CD4-positive, alpha-beta T cell (primary cell): Measurements from ENCODE around the gene GLRX. TPM values are rescaled to one million over a fixed set of nuclear protein-coding genes. Genes with fewer than 3 reads are reported as not detected.
"Not testable (repeated sequence)": the region's sequence is repeated elsewhere in the genome, so short reads cannot be mapped to it uniquely, and the experiment has no call there.

Experiments
- ATAC-seq: fragments of 200-7000 bp; cut with Tn5 transposase; one replicate; pipeline ENCODE4 v1.10.0; 2022; ENCODE audit warnings: mild to moderate bottlenecking; ENCODE audit not compliant: poor library complexity
- CTCF ChIA-PET: fragments of 350-600 bp; sonication (Branson Sonifier 250); formaldehyde crosslinking; loops from one replicate; lab custom pipeline; 2021; ENCODE audit warnings: antibody characterized with exemption, inconsistent platforms; lab: Charles Lee
- POLR2A ChIA-PET: fragments of 350-600 bp; sonication (Branson Sonifier 250); formaldehyde crosslinking; loops from one replicate; lab custom pipeline; 2021; ENCODE audit warnings: antibody characterized with exemption, inconsistent platforms; lab: Charles Lee
- DNase-seq, 14 experiments: peaks; one replicate each; pipeline ENCODE4 v3.0.0-alpha.2; 2013 to 2020; ENCODE audit warnings: mixed read lengths in 2 of 14
- H3K27ac ChIP-seq, 2 donors: one replicate each; pipeline versions ENCODE4 v1.5.1 to v1.7.0; 2013; ENCODE audit warnings: low read length in 2 of 2, low read depth in 1 of 2, mild to moderate bottlenecking in 1 of 2
- H3K27me3 ChIP-seq, 2 experiments: 1 replicate in 1 of 2; 2 replicates in 1 of 2; pipeline versions ENCODE4 v1.6.1 to v1.7.0; 2013; ENCODE audit warnings: low read length in 2 of 2, control low read depth in 1 of 2, mild to moderate bottlenecking in 1 of 2, moderate library complexity in 1 of 2; ENCODE audit not compliant: insufficient read depth in 2 of 2, control insufficient read depth in 1 of 2
- H3K36me3 ChIP-seq: one replicate; pipeline ENCODE4 v1.6.1; 2013; ENCODE audit warnings: low read length, control low read depth; ENCODE audit not compliant: insufficient read depth
- H3K4me1 ChIP-seq: one replicate; pipeline ENCODE4 v1.6.1; 2013; ENCODE audit warnings: low read length, control low read depth; ENCODE audit not compliant: insufficient read depth
- H3K4me3 ChIP-seq: one replicate; pipeline ENCODE4 v1.5.1; 2013; ENCODE audit warnings: mild to moderate bottlenecking, low read length, moderate library complexity
- H3K9me3 ChIP-seq, 2 experiments: 1 replicate in 1 of 2; 2 replicates in 1 of 2; pipeline versions ENCODE4 v1.6.1 to v1.7.0; 2013; ENCODE audit warnings: low read length in 2 of 2, mild to moderate bottlenecking in 2 of 2, control low read depth in 1 of 2, moderate library complexity in 1 of 2; ENCODE audit not compliant: control insufficient read depth in 1 of 2, insufficient read depth in 1 of 2
- H3K27ac Mint-ChIP-seq: one replicate; pipeline ENCODE4 v1.8.0; 2020; ENCODE audit warnings: mixed read lengths
- H3K27me3 Mint-ChIP-seq: one replicate; pipeline ENCODE4 v1.8.0; 2021; ENCODE audit warnings: mixed read lengths
- H3K36me3 Mint-ChIP-seq: one replicate; pipeline ENCODE4 v1.8.0; 2021; ENCODE audit warnings: low read depth, mixed read lengths
- H3K4me1 Mint-ChIP-seq: one replicate; pipeline ENCODE4 v1.8.0; 2021; ENCODE audit warnings: low read depth, mixed read lengths
- H3K4me3 Mint-ChIP-seq: one replicate; pipeline ENCODE4 v1.8.0; 2020; ENCODE audit warnings: mild to moderate bottlenecking, mixed read lengths
- H3K9me3 Mint-ChIP-seq: one replicate; pipeline ENCODE4 v1.8.0; 2020; ENCODE audit warnings: mixed read lengths
- intact Hi-C, 2 experiments: fragments of 100-400 bp; cut with DNase I in 1 of 2; cut with micrococcal nuclease in 1 of 2; formaldehyde crosslinking; loops; one replicate each; pipeline versions ENCODE4 v1.15.1 to v1.9.0; 2023 to 2025; cut with DNase I, micrococcal nuclease
- total RNA-seq, 174 experiments: library from RNA in 2 of 174; stranded (reverse) in 2 of 174; gene quantifications; one replicate each; pipeline ENCODE4 v1.2.3 and lab custom pipeline; 2021 to 2026
- TF ChIP-seq, protein P1 (sequence below): fragments of 200-600 bp; IDR thresholded peaks from one replicate; pipeline ENCODE4 v1.8.0; 2022; ENCODE audit warnings: antibody characterized with exemption, mild to moderate bottlenecking

The GLRX gene
- total RNA-seq, 2 experiments from 2014 or later: 16.9 to 18.7 TPM

GRCh38 chr5:95838001-95838520 is 15.5 kb upstream of the GLRX start:
- peaks cover 47% of the 10 kb centered on the region for H3K4me1 Mint-ChIP-seq
- H3K9me3 Mint-ChIP-seq: no peaks in the 10 kb centered on the region
- ATAC-seq (no peak), DNase-seq (no peak)
- H3K27ac ChIP-seq: no peak overlapping the region
- H3K27ac Mint-ChIP-seq: peak overlapping the region; percentile 29
- CTCF ChIA-PET: interaction anchor here (1.0 to 4.5 kb wide), 3 partner anchors 9 to 57 kb away, joined by 3 to 35 read pairs (median 4); partner anchors contain the start of gene GLRX
- no peak overlapping the region for H3K4me3 Mint-ChIP-seq
- no peaks in the 10 kb centered on the region for H3K27me3 ChIP-seq
- POLR2A ChIA-PET: interaction anchor here (1.2 to 6.7 kb wide), 2 partner anchors 15 to 56 kb away, joined by 5 to 96 read pairs; partner anchors contain the start of gene GLRX
- no peak overlapping the region for H3K4me3 ChIP-seq
- intact Hi-C loops: no loop called here
- H3K27me3 Mint-ChIP-seq: no peaks in the 10 kb centered on the region
- H3K36me3 Mint-ChIP-seq: no peaks in the 10 kb centered on the region
- TF ChIP-seq, protein P1, sequence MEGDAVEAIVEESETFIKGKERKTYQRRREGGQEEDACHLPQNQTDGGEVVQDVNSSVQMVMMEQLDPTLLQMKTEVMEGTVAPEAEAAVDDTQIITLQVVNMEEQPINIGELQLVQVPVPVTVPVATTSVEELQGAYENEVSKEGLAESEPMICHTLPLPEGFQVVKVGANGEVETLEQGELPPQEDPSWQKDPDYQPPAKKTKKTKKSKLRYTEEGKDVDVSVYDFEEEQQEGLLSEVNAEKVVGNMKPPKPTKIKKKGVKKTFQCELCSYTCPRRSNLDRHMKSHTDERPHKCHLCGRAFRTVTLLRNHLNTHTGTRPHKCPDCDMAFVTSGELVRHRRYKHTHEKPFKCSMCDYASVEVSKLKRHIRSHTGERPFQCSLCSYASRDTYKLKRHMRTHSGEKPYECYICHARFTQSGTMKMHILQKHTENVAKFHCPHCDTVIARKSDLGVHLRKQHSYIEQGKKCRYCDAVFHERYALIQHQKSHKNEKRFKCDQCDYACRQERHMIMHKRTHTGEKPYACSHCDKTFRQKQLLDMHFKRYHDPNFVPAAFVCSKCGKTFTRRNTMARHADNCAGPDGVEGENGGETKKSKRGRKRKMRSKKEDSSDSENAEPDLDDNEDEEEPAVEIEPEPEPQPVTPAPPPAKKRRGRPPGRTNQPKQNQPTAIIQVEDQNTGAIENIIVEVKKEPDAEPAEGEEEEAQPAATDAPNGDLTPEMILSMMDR: no peak
- no peaks in the 10 kb centered on the region for H3K9me3 ChIP-seq
- peaks cover 29% of the 10 kb centered on the region for H3K4me1 ChIP-seq
- H3K36me3 ChIP-seq: no peaks in the 10 kb centered on the region

DNA sequence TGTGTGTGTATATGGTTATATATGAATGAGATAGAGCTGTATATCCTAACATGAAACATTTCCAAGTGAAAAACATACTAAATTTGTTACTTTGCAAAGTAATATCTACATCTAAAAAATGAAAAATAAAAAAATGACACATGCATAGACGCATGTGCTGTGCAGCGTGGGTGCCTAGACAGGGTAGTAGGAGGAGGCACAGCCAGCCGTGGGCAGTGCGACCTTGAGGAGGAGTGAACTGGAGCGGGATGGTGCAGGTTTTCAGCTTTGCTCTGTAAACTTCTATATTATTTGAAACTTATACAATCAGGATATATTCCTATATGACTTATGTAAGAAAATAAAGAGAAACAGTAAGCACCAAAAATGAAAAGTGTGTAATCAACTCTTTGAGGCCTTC is 15.0 kb upstream of the GLRX start:
- intact Hi-C loops: loop anchor here in 1 of 2 experiments (2.0 kb wide), 1 partner anchor 15 kb away; the partner anchor contains the start of gene GLRX
- POLR2A ChIA-PET: interaction anchor here (1.2 to 6.7 kb wide), 2 partner anchors 15 to 56 kb away, joined by 5 to 96 read pairs; partner anchors contain the start of gene GLRX
- TF ChIP-seq, protein P1: no peak
- peak overlapping the region; percentile 29 for H3K27ac Mint-ChIP-seq
- Histone ChIP-seq H3K4me1 (peaks cover 28% of the 10 kb centered on the region), H3K27me3 (no peaks in the 10 kb centered on the region), H3K4me3 (no peak overlapping the region), H3K36me3 (no peaks in the 10 kb centered on the region), H3K9me3 (no peaks in the 10 kb centered on the region), H3K27ac (no peak overlapping the region)
- H3K36me3 Mint-ChIP-seq: no peaks in the 10 kb centered on the region
- H3K27me3 Mint-ChIP-seq: no peaks in the 10 kb centered on the region
- H3K4me1 Mint-ChIP-seq: peaks cover 47% of the 10 kb centered on the region
- H3K9me3 Mint-ChIP-seq: no peaks in the 10 kb centered on the region
- no peak overlapping the region for H3K4me3 Mint-ChIP-seq
- DNase-seq (no peak), ATAC-seq (no peak)
- CTCF ChIA-PET: interaction anchor here (1.0 to 4.5 kb wide), 4 partner anchors 9 to 56 kb away, joined by 3 to 35 read pairs (median 4); partner anchors contain the start of gene GLRX

DNA sequence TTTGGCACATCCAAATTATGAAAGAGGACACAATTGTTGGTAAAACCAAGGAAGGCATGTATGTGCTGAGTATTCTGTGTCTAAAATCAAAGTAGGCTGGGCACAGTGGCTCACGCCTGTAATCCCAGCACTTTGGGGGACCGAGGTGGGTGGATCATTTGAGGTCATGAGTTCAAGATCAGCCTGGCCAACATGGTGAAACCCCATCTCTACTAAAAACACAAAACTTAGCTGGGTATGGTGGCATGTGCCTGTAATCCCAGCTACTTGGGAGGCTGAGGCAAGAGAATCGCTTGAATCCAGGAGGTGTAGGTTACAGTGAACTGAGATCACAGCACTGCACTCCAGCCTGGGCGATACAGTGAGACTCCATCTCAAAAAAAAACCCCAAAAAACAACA is 14.4 kb upstream of the GLRX start:
- not testable (repeated sequence) for H3K4me3 ChIP-seq, H3K36me3 ChIP-seq, H3K27ac ChIP-seq, H3K27me3 ChIP-seq, H3K9me3 ChIP-seq, H3K27me3 Mint-ChIP-seq, DNase-seq, H3K36me3 Mint-ChIP-seq, ATAC-seq, H3K9me3 Mint-ChIP-seq
- intact Hi-C loops: loop anchor here in 1 of 2 experiments (2.0 kb wide), 1 partner anchor 14 kb away; the partner anchor contains the start of gene GLRX
- Mint-ChIP-seq H3K4me3 (peak overlapping the region; percentile 70), H3K27ac (peak overlapping the region; percentile 79), H3K4me1 (peaks cover 52% of the 10 kb centered on the region)
- POLR2A ChIA-PET: interaction anchor here (6.7 kb wide), 1 partner anchor 14 kb away, joined by 96 read pairs; the partner anchor contains the start of gene GLRX
- H3K4me1 ChIP-seq: peaks cover 31% of the 10 kb centered on the region
- CTCF ChIA-PET: interaction anchor here (0.6 to 4.5 kb wide), 6 partner anchors 10 to 499 kb away, joined by 3 to 35 read pairs (median 4); partner anchors contain the start of gene GLRX
